SK-N-SH (cell line): ENCODE data around the gene F2.

Source experiments
- CTCF ChIP-seq: fragments of 200-600 bp; sonication (generic); IDR thresholded peaks from 2 replicates; pipeline ENCODE4 v1.6.1; 2017; ENCODE audit warnings: antibody characterized with exemption, mild to moderate bottlenecking, moderate library complexity
- EZH2phosphoT487 ChIP-seq: fragments of 200-600 bp; sonication (generic); IDR thresholded peaks from 2 replicates; pipeline ENCODE4 v1.6.1; 2017; ENCODE audit warnings: low read depth, mixed run types, mild to moderate bottlenecking, antibody characterized with exemption, moderate library complexity, borderline replicate concordance
- JUND ChIP-seq: IDR thresholded peaks from 2 replicates; pipeline ENCODE4 v1.4.0; 2012
- REST ChIP-seq: IDR thresholded peaks from 2 replicates; pipeline ENCODE4 v1.6.1; 2012; ENCODE audit warnings: mild to moderate bottlenecking, low read depth, low read length, moderate library complexity

- no peak for TF ChIP-seq REST
- TF ChIP-seq CTCF: no peak
- no peak for TF ChIP-seq JUND
- no peak for TF ChIP-seq EZH2phosphoT487
These were observed 26.6 kb upstream of the F2 start for GRCh38 chr11:46692450-46692849.
